Brain pericyte (primary cell): Measurements from ENCODE around the gene SMIM12.

Source experiments
- DNase-seq: peaks from one replicate; pipeline ENCODE4 v3.0.0-alpha.2; 2012; ENCODE audit warnings: low read depth, low spot score

The SMIM12 gene

DNA sequence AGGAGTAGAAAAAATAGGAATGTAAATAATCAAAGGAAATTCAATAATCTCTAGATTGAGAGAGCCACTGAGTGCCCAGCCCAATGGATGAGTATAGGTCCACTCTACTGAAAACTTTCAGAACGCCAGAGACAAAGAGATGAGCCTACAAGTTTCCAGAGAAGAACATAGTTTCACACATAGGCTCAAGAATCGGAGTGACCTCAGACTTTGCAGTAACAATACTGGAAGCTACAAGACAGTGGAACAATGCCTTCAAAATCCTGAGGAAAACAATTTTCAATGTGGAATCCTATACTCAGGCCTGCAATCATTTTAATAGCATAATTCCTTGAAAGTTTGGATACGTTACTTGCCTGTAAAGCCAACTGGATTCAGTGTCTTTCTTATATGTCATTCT, 55.8 kb downstream of the SMIM12 start:
- no peak for DNase-seq
